Myometrial cell (primary cell): Measurements from ENCODE around the gene C13orf46. TPM values are rescaled to one million over a fixed set of nuclear protein-coding genes. Genes with fewer than 3 reads are reported as not detected.

Experiments used
- total RNA-seq: library from RNA; depleted of rRNA; stranded (reverse); fragments of >200 nt; gene quantifications from 2 replicates; pipeline ENCODE4 v1.2.3, GENCODE V29; 2015

The C13orf46 gene
- total RNA-seq = under 0.01 TPM in 1 of 2 replicates, not detected in the other

DNA sequence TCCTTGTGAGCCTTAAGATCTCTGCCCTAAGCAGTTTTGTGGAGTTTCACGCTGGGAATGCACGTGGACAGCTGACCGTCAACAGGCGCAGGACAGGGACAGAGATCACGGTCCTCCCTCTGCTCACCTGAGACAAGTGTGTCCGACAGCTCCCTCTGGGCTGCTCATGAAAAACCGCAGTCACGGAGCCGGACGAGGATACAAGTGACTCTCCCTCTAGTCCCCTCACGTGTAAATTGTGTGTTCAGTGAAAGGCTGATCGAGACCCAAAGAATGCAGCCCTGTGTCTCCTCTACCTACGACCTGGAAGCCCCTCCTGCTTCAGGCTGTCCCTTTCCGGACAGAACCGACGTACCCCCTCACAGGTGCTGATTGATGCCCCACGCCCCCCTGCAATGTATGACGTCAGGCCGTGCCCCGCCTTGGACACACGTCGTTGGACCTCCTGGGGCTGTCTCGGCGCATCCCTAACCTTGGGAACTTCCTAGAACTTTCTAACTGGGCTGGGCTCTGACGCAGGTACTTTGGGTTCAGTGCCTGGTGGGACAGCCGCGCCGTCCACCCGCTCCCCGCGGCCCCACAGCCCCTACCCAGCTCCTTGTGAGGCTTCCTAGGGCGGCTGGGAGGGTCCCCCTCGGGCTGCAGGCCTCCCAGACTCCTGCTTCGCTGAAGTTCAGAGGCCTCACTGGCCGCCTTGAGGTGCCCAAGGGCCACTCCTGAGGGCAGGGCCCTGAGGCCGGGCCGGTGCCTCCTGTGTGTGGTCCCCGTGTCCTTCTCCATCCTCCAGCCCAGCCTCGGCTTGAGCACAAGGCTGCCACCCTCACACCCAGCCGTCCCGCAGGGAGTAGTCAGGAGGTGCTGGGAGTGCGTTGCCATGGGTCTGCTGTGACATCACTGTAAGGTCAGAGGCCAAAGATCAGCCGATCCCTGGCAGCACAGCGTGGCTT lies at the start of gene C13orf46:
TSS of gene C13orf46 (minus strand) at position 859 of the 947 bp plus-strand sequence. CDS start at position 780, 79 bp downstream.

Other genes starting within 250 kb of the C13orf46 start
- 0.53 TPM in 1 of 2 replicates, not detected in the other for gene TMEM255B, start 214.8 kb downstream of the C13orf46 start, total RNA-seq
- 209 and 217 TPM in 2 replicates for gene GAS6, start 110.0 kb downstream of the C13orf46 start, total RNA-seq
- gene RASA3, start 158.5 kb upstream of the C13orf46 start, total RNA-seq = 25.4 and 32.1 TPM in 2 replicates
- gene CFAP97D2, start 205.2 kb upstream of the C13orf46 start, total RNA-seq = not detected in 2 replicates